CD14-positive monocyte (primary cell): Measurements from ENCODE around the gene WWOX. TPM values are rescaled to one million over a fixed set of nuclear protein-coding genes. Genes with fewer than 3 reads are reported as not detected.

Source experiments
- DNase-seq, 3 donors: peaks; one replicate each; pipeline ENCODE4 v3.0.0-alpha.2; 2011 to 2022
- H2AFZ ChIP-seq: 2 replicates; pipeline ENCODE4 v1.6.0; 2012; ENCODE audit warnings: mild to moderate bottlenecking, low read depth, low read length, inconsistent platforms; ENCODE audit not compliant: insufficient read depth, poor library complexity, severe bottlenecking
- H3K27ac ChIP-seq, 2 donors: 1 replicate in 1 of 2; 2 replicates in 1 of 2; pipeline ENCODE4 v1.5.1; 2012 to 2013; ENCODE audit warnings: low read length in 2 of 2, control low read depth in 1 of 2, inconsistent platforms in 1 of 2, low read depth in 1 of 2, mild to moderate bottlenecking in 1 of 2
- H3K27me3 ChIP-seq, 2 donors: one replicate each; pipeline versions ENCODE4 v1.6.0 to v1.6.1; 2011 to 2013; ENCODE audit warnings: low read length in 2 of 2; ENCODE audit not compliant: control insufficient read depth in 2 of 2, insufficient read depth in 2 of 2
- H3K36me3 ChIP-seq, 2 donors: replicated peaks in 1 of 2; 1 replicate in 1 of 2; 2 replicates in 1 of 2; pipeline versions ENCODE4 v1.5.1 to v1.6.1; 2012 to 2013; ENCODE audit warnings: low read length in 2 of 2, control low read depth in 1 of 2, inconsistent platforms in 1 of 2, mild to moderate bottlenecking in 1 of 2; ENCODE audit not compliant: insufficient read depth in 2 of 2, control insufficient read depth in 1 of 2
- H3K4me1 ChIP-seq, 2 donors: 1 replicate in 1 of 2; 2 replicates in 1 of 2; pipeline versions ENCODE4 v1.5.1 to v1.6.1; 2012 to 2013; ENCODE audit warnings: low read length in 2 of 2, control low read depth in 1 of 2, inconsistent platforms in 1 of 2, mild to moderate bottlenecking in 1 of 2, moderate library complexity in 1 of 2; ENCODE audit not compliant: insufficient read depth in 2 of 2, control insufficient read depth in 1 of 2
- H3K4me2 ChIP-seq: replicated peaks from 2 replicates; pipeline ENCODE3; 2012; ENCODE audit warnings: low read length, moderate library complexity, mild to moderate bottlenecking; ENCODE audit not compliant: poor library complexity, severe bottlenecking; ENCODE audit errors: extremely low read depth
- H3K4me3 ChIP-seq, 3 experiments: fragments of 200-600 bp in 1 of 3; sonication (generic) in 1 of 3; replicated peaks in 1 of 3; 1 replicate in 2 of 3; 2 replicates in 1 of 3; pipeline ENCODE4 v1.5.1; 2011 to 2013; ENCODE audit warnings: low read length in 3 of 3, mild to moderate bottlenecking in 3 of 3, control low read depth in 2 of 3, low read depth in 2 of 3, inconsistent platforms in 1 of 3, moderate library complexity in 1 of 3
- H3K79me2 ChIP-seq: 2 replicates; pipeline ENCODE4 v1.6.0; 2012; ENCODE audit warnings: mild to moderate bottlenecking, control low read depth, inconsistent platforms, low read length, moderate library complexity; ENCODE audit not compliant: insufficient read depth
- H3K9ac ChIP-seq: 2 replicates; pipeline ENCODE4 v1.6.0; 2017; ENCODE audit warnings: low read length, mild to moderate bottlenecking; ENCODE audit not compliant: insufficient read depth, poor library complexity, severe bottlenecking
- H3K9me3 ChIP-seq, 2 donors: replicated peaks in 1 of 2; 1 replicate in 1 of 2; 2 replicates in 1 of 2; pipeline versions ENCODE4 v1.5.1 to v1.6.1; 2012 to 2013; ENCODE audit warnings: low read length in 2 of 2, control low read depth in 1 of 2; ENCODE audit not compliant: control insufficient read depth in 1 of 2, insufficient read depth in 1 of 2
- H4K20me1 ChIP-seq: 2 replicates; pipeline ENCODE4 v1.6.0; 2012; ENCODE audit warnings: mild to moderate bottlenecking, low read length, control low read depth, moderate library complexity; ENCODE audit not compliant: insufficient read depth
- H3K27ac Mint-ChIP-seq, 7 donors: one replicate each; pipeline ENCODE4 v1.8.0; 2020; ENCODE audit warnings: mild to moderate bottlenecking in 7 of 7, mixed read lengths in 7 of 7, moderate library complexity in 6 of 7, inconsistent platforms in 2 of 7
- H3K27me3 Mint-ChIP-seq, 3 donors: one replicate each; pipeline ENCODE4 v1.8.0; 2021 to 2022; ENCODE audit warnings: low read depth in 3 of 3, mild to moderate bottlenecking in 3 of 3, mixed read lengths in 3 of 3, moderate library complexity in 3 of 3, inconsistent platforms in 1 of 3
- H3K36me3 Mint-ChIP-seq, 2 donors: one replicate each; pipeline ENCODE4 v1.8.0; 2020; ENCODE audit warnings: mixed read lengths in 2 of 2, inconsistent platforms in 1 of 2, mild to moderate bottlenecking in 1 of 2
- H3K4me1 Mint-ChIP-seq: one replicate; pipeline ENCODE4 v1.8.0; 2020; ENCODE audit warnings: mild to moderate bottlenecking, mixed read lengths
- H3K4me3 Mint-ChIP-seq, 2 donors: one replicate each; pipeline ENCODE4 v1.8.0; 2020; ENCODE audit warnings: mild to moderate bottlenecking in 2 of 2, mixed read lengths in 2 of 2, moderate library complexity in 1 of 2
- H3K9me3 Mint-ChIP-seq, 7 donors: one replicate each; pipeline ENCODE4 v1.8.0; 2020 to 2022; ENCODE audit warnings: mixed read lengths in 7 of 7, mild to moderate bottlenecking in 6 of 7, moderate library complexity in 6 of 7, inconsistent platforms in 2 of 7
- WGBS: methylation state at CpG from one replicate; pipeline ENCODE4 v1.1.5; 2013; ENCODE audit warnings: missing lambda C conversion rate; ENCODE audit not compliant: insufficient coverage; 5-methylcytosine and 5-hydroxymethylcytosine counted together
- intact Hi-C, 2 donors: fragments of 100-400 bp; cut with micrococcal nuclease; formaldehyde crosslinking; loops; one replicate each; pipeline versions ENCODE4 v1.15.0 to v1.15.1; 2023
- polyA plus RNA-seq, 3 donors: library from polyadenylated mRNA; depleted of rRNA in 1 of 3; unstranded in 2 of 3; stranded (reverse) in 1 of 3; fragments of 300-500 nt in 2 of 3; fragments of >200 nt in 1 of 3; fragmentation: Illumina TruSeq in 2 of 3; gene quantifications; 1 replicate in 2 of 3; 2 replicates in 1 of 3; pipeline ENCODE4 v1.2.3, GENCODE V29; 2012 to 2021
- TF ChIP-seq, protein P1 (sequence below): fragments of 200-600 bp; IDR thresholded peaks from one replicate; pipeline ENCODE4 v1.8.0; 2022; ENCODE audit warnings: antibody characterized with exemption, mild to moderate bottlenecking

Gene WWOX
- polyA plus RNA-seq, 3 donors, result 4.0 to 7.0 (median 6.3) TPM

DNA sequence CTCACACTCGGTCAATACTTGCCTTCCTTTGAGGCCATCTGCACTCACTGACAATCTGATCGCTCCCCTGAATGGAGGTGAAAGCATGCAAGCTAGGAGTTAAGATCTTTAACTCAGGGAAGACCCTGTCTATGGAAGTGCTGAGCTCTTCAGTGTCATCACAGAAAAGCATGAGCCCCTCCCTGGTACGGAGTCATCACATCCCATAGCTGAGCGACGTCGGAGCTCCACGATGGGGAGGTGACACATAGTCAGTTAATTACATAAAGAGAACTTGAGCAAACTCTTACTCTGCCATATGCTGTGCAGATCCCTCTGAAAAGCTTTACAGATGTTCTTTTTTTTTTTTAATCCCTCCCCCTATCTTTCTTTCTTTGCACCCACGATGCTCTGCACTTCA, 463.2 kb downstream of the WWOX start:
- Mint-ChIP-seq H3K36me3 (no peaks in the 10 kb centered on the region), H3K4me1 (peaks cover 12% of the 10 kb centered on the region), H3K4me3 (no peak overlapping the region), H3K27me3 (peaks cover 0 to 7% (median 0%) of the 10 kb centered on the region in 3 donors), H3K9me3 (peaks cover 0 to 7% (median 0%) of the 10 kb centered on the region in 7 donors), H3K27ac (no peak overlapping the region)
- Histone ChIP-seq H3K9ac (no peak overlapping the region), H3K4me1 (peaks cover 14 to 15% of the 10 kb centered on the region in 2 donors), H3K36me3 (no peaks in the 10 kb centered on the region), H3K9me3 (no peaks in the 10 kb centered on the region), H2AFZ (no peak overlapping the region), H3K27me3 (no peaks in the 10 kb centered on the region), H4K20me1 (no peaks in the 10 kb centered on the region), H3K27ac (no peak overlapping the region), H3K4me2 (no peak overlapping the region), H3K4me3 (no peak overlapping the region), H3K79me2 (no peaks in the 10 kb centered on the region)
- intact Hi-C loops, result no loop called here
- no peak for DNase-seq
- 100% methylated on average over 1 of the region's 8 CpGs for WGBS
- TF ChIP-seq, protein P1, sequence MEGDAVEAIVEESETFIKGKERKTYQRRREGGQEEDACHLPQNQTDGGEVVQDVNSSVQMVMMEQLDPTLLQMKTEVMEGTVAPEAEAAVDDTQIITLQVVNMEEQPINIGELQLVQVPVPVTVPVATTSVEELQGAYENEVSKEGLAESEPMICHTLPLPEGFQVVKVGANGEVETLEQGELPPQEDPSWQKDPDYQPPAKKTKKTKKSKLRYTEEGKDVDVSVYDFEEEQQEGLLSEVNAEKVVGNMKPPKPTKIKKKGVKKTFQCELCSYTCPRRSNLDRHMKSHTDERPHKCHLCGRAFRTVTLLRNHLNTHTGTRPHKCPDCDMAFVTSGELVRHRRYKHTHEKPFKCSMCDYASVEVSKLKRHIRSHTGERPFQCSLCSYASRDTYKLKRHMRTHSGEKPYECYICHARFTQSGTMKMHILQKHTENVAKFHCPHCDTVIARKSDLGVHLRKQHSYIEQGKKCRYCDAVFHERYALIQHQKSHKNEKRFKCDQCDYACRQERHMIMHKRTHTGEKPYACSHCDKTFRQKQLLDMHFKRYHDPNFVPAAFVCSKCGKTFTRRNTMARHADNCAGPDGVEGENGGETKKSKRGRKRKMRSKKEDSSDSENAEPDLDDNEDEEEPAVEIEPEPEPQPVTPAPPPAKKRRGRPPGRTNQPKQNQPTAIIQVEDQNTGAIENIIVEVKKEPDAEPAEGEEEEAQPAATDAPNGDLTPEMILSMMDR, result no peak

GRCh38 chr16:78563905-78564304, 464.5 kb downstream of the WWOX start:
- Histone ChIP-seq H3K4me1 (peaks cover 14 to 15% of the 10 kb centered on the region in 2 donors), H3K79me2 (no peaks in the 10 kb centered on the region), H3K27ac (no peak overlapping the region), H3K27me3 (no peaks in the 10 kb centered on the region), H4K20me1 (no peaks in the 10 kb centered on the region), H3K36me3 (no peaks in the 10 kb centered on the region), H3K4me2 (no peak overlapping the region), H3K9ac (no peak overlapping the region), H2AFZ (no peak overlapping the region), H3K9me3 (no peaks in the 10 kb centered on the region), H3K4me3 (no peak overlapping the region)
- H3K4me3 Mint-ChIP-seq, result no peak overlapping the region
- TF ChIP-seq, protein P1, result no peak
- no peaks in the 10 kb centered on the region for H3K36me3 Mint-ChIP-seq
- peaks cover 0 to 7% (median 0%) of the 10 kb centered on the region in 3 donors for H3K27me3 Mint-ChIP-seq
- peaks cover 12% of the 10 kb centered on the region for H3K4me1 Mint-ChIP-seq
- no peak overlapping the region for H3K27ac Mint-ChIP-seq
- no peak for DNase-seq
- intact Hi-C loops, result no loop called here
- peaks cover 0 to 7% (median 0%) of the 10 kb centered on the region in 7 donors for H3K9me3 Mint-ChIP-seq
- 93% methylated on average over 7 of the region's 7 CpGs for WGBS
